Panc1 (cell line): ENCODE data around the gene NDUFS6. TPM values are rescaled to one million over a fixed set of nuclear protein-coding genes. Genes with fewer than 3 reads are reported as not detected.
"Not testable (repeated sequence)": the region's sequence is repeated elsewhere in the genome, so short reads cannot be mapped to it uniquely, and the experiment has no call there.

Source experiments
- ATAC-seq: fragments of 200-7000 bp; cut with Tn5 transposase; 2 replicates; pipeline ENCODE4 v1.9.1; 2020; ENCODE audit warnings: mild to moderate bottlenecking, moderate library complexity
- BruUV-seq: library from RNA; stranded (reverse); fragments of 400-500 nt; replicated peaks from 2 replicates; lab custom pipeline; 2021; lab: Mats Ljungman, UMichigan
- CTCF ChIA-PET: fragments of 300-600 bp; sonication (Branson Sonifier 250); formaldehyde crosslinking; loops from one replicate; lab custom pipeline; 2022; ENCODE audit warnings: antibody characterized with exemption; lab: Charles Lee
- POLR2A ChIA-PET: fragments of 300-600 bp; sonication (Branson Sonifier 250); formaldehyde crosslinking; loops from one replicate; lab custom pipeline; 2022; ENCODE audit warnings: antibody characterized with exemption; lab: Charles Lee
- DNase-seq: peaks from one replicate; pipeline ENCODE4 v3.0.0-alpha.2; 2010; ENCODE audit warnings: low read depth, low spot score
- H3K27ac ChIP-seq: 2 replicates; pipeline ENCODE4 v1.5.1; 2011; ENCODE audit warnings: mild to moderate bottlenecking, low read length, inconsistent platforms
- H3K27me3 ChIP-seq: fragments of 200-500 bp; sonication (Bioruptor generic); 2 replicates; pipeline ENCODE4 v1.6.0; 2014; ENCODE audit warnings: low read length, inconsistent platforms; ENCODE audit not compliant: control insufficient read depth, insufficient read depth
- H3K36me3 ChIP-seq: fragments of 200-500 bp; sonication (Bioruptor generic); 2 replicates; pipeline ENCODE4 v1.5.1; 2014; ENCODE audit warnings: inconsistent platforms, mild to moderate bottlenecking, low read length, moderate library complexity; ENCODE audit not compliant: control insufficient read depth, insufficient read depth
- H3K4me1 ChIP-seq: 2 replicates; pipeline ENCODE4 v1.5.1; 2011; ENCODE audit warnings: inconsistent platforms, mild to moderate bottlenecking, low read length, moderate library complexity; ENCODE audit not compliant: control insufficient read depth, insufficient read depth
- H3K4me3 ChIP-seq, 2 experiments: 2 replicates each; pipeline ENCODE4 v1.5.1; 2011 to 2012; ENCODE audit warnings: low read depth in 2 of 2, low read length in 2 of 2, mild to moderate bottlenecking in 2 of 2, inconsistent platforms in 1 of 2, moderate library complexity in 1 of 2
- H3K9me3 ChIP-seq: fragments of 200-500 bp; sonication (Bioruptor generic); 2 replicates; pipeline ENCODE4 v1.5.1; 2014; ENCODE audit warnings: low read depth, mild to moderate bottlenecking, inconsistent platforms, low read length, moderate library complexity; ENCODE audit not compliant: control insufficient read depth, insufficient read depth
- POLR2AphosphoS5 ChIP-seq: IDR thresholded peaks from 2 replicates; pipeline ENCODE4 v1.6.1; 2012; ENCODE audit warnings: mild to moderate bottlenecking, low read depth, low read length, moderate library complexity
- SIN3A ChIP-seq: IDR thresholded peaks from 2 replicates; pipeline ENCODE4 v1.6.1; 2012; ENCODE audit warnings: low read depth, mild to moderate bottlenecking, low read length, moderate library complexity, borderline replicate concordance; ENCODE audit not compliant: insufficient read depth
- TCF7L2 ChIP-seq: IDR thresholded peaks from 2 replicates; pipeline ENCODE4 v1.6.1; 2011; ENCODE audit warnings: mild to moderate bottlenecking, low read depth, low read length, inconsistent platforms
- in situ Hi-C: cut with HindIII; loops from 2 replicates; pipeline ENCODE4 v1.10.0; 2016; ENCODE audit warnings: low sequenced_read_pairs, low pct_unique_long_range_greater_than_20kb
- intact Hi-C: fragments of 100-400 bp; cut with micrococcal nuclease; formaldehyde crosslinking; loops from one replicate; pipeline ENCODE4 v1.10.0; 2022; ENCODE audit not compliant: unreplicated experiment
- total RNA-seq: library from RNA; stranded (reverse); gene quantifications from one replicate; pipeline ENCODE4 v1.2.1, GENCODE V29; 2021; ENCODE audit not compliant: unreplicated experiment
- TF ChIP-seq, protein P1 (sequence below): fragments of 450-650 bp; IDR thresholded peaks from 2 replicates; pipeline ENCODE4 v1.5.1; 2017; ENCODE audit warnings: mild to moderate bottlenecking
- TF ChIP-seq, protein P2 (sequence below), 2 experiments: IDR thresholded peaks; 2 replicates each; pipeline ENCODE4 v1.6.1; 2011 to 2012; ENCODE audit warnings: low read depth in 2 of 2, control low read depth in 1 of 2, low read length in 1 of 2, mild to moderate bottlenecking in 1 of 2, moderate library complexity in 1 of 2; ENCODE audit not compliant: insufficient read depth in 1 of 2

The NDUFS6 gene
- total RNA-seq, 1 experiment from 2014 or later, result 70.6 TPM

DNA sequence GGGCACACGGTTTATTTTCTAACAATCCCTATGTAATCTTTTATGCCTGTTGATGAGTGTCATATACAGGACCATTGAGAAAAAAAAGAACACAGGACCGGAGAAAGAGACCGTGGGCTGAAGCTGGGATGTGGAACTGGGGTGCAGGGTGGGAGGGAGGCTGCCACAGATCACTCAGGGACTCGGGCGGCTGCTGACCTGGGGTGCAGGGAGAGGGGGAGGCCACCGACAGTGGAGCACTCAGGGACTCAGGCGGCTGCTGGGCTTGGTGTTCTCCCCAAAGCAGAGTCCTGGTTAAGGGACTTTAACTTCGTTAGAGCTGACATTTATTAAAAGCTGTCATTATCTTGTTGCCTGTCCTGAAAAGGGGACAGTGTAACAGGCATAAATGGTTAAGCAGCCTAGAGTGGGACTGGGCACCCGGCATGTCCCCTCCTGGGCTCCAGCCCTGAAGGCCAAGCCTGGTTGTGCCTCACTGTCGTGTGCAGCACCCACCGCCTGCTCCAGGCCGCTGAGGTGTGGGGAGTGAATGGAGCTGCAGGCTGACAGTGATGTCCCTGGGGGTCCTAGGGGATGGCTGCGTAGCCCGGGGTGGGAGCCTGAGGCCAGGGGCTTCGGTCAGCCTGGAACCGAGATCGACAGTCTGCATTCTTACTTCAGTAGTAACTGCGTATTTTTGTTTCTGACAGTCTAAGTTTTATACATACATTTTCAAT is 14.0 kb downstream of the NDUFS6 start:
- ChIA-PET POLR2A (no interaction called here), CTCF (no interaction called here)
- no peak for ATAC-seq
- intact Hi-C loops, result no loop called here
- no peak for TF ChIP-seq TCF7L2
- TF ChIP-seq, protein P1, sequence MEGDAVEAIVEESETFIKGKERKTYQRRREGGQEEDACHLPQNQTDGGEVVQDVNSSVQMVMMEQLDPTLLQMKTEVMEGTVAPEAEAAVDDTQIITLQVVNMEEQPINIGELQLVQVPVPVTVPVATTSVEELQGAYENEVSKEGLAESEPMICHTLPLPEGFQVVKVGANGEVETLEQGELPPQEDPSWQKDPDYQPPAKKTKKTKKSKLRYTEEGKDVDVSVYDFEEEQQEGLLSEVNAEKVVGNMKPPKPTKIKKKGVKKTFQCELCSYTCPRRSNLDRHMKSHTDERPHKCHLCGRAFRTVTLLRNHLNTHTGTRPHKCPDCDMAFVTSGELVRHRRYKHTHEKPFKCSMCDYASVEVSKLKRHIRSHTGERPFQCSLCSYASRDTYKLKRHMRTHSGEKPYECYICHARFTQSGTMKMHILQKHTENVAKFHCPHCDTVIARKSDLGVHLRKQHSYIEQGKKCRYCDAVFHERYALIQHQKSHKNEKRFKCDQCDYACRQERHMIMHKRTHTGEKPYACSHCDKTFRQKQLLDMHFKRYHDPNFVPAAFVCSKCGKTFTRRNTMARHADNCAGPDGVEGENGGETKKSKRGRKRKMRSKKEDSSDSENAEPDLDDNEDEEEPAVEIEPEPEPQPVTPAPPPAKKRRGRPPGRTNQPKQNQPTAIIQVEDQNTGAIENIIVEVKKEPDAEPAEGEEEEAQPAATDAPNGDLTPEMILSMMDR, result no peak
- no peak for TF ChIP-seq SIN3A
- TF ChIP-seq POLR2AphosphoS5, result no peak
- TF ChIP-seq, protein P2, sequence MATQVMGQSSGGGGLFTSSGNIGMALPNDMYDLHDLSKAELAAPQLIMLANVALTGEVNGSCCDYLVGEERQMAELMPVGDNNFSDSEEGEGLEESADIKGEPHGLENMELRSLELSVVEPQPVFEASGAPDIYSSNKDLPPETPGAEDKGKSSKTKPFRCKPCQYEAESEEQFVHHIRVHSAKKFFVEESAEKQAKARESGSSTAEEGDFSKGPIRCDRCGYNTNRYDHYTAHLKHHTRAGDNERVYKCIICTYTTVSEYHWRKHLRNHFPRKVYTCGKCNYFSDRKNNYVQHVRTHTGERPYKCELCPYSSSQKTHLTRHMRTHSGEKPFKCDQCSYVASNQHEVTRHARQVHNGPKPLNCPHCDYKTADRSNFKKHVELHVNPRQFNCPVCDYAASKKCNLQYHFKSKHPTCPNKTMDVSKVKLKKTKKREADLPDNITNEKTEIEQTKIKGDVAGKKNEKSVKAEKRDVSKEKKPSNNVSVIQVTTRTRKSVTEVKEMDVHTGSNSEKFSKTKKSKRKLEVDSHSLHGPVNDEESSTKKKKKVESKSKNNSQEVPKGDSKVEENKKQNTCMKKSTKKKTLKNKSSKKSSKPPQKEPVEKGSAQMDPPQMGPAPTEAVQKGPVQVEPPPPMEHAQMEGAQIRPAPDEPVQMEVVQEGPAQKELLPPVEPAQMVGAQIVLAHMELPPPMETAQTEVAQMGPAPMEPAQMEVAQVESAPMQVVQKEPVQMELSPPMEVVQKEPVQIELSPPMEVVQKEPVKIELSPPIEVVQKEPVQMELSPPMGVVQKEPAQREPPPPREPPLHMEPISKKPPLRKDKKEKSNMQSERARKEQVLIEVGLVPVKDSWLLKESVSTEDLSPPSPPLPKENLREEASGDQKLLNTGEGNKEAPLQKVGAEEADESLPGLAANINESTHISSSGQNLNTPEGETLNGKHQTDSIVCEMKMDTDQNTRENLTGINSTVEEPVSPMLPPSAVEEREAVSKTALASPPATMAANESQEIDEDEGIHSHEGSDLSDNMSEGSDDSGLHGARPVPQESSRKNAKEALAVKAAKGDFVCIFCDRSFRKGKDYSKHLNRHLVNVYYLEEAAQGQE (IDR thresholded peaks at IDR 0.05; ENCODE audit: insufficient read depth in 1 of 2, low read depth in 2 of 2, low read length in 1 of 2), result no peak
- in situ Hi-C loops, result no loop called here
- Histone ChIP-seq H3K4me1 (no peaks in the 10 kb centered on the region), H3K36me3 (peaks cover 19% of the 10 kb centered on the region), H3K27me3 (no peaks in the 10 kb centered on the region), H3K9me3 (no peaks in the 10 kb centered on the region), H3K4me3 (no peak overlapping the region), H3K27ac (no peak overlapping the region)
- no peak for DNase-seq
- no TSS peak for BruUV-seq

DNA sequence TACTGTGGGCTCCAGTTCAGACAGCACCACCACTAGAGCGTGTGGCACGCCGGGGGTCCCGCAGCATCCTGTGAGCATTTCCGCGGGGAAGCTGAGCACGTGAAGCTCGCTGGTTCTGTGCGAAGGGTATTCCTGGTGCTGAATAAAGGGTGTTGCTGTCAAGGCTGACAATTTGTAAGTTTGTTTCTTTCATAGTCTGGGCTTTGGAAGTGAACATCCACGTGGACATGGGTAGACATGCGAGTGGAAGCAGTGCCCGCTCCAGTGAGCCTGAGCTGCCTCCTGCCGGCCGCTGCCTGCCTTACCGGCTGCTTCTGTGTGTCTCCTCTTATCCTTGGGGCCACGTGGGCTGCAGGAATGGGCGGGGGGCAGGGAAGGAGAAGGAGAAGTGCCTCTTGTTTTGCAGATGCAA is 14.7 kb downstream of the NDUFS6 start:
- ChIA-PET POLR2A (no interaction called here), CTCF (no interaction called here)
- no peaks in the 10 kb centered on the region for H3K4me1 ChIP-seq
- in situ Hi-C loops, result no loop called here
- no peak for ATAC-seq
- DNase-seq, result no peak
- BruUV-seq, result no TSS peak
- peaks cover 20% of the 10 kb centered on the region for H3K36me3 ChIP-seq
- intact Hi-C loops, result no loop called here
- no peak for TF ChIP-seq SIN3A
- H3K4me3 ChIP-seq, result no peak overlapping the region
- no peaks in the 10 kb centered on the region for H3K9me3 ChIP-seq
- H3K27me3 ChIP-seq, result no peaks in the 10 kb centered on the region
- no peak overlapping the region for H3K27ac ChIP-seq

DNA sequence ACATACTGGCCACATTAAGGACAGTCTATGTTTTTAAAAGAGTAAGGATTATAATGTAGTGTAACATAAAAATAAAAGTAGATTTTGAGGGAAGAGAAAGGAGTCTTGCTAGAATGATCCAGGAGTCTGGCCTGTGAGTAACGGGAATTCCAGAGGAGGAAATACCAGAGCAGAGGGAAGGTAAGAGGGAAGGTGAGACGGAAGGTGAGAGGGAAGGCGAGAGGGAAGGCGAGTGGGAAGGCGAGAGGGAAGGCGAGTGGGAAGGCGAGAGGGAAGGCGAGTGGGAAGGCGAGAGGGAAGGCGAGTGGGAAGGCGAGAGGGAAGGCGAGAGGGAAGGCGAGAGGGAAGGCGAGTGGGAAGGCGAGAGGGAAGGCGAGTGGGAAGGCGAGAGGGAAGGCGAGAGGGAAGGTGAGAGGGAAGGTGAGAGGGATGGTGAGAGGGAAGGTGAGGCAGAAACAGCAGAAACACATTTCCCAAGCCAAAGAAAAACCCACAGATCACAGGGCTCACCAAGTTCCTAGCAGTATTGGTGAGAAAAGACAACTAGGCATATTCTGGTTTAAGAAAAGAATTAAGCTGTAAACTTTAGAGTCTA is 15.4 kb downstream of the NDUFS6 start:
- in situ Hi-C loops, DNase-seq, H3K4me3 ChIP-seq, BruUV-seq, H3K9me3 ChIP-seq, H3K27ac ChIP-seq, CTCF ChIA-PET, H3K27me3 ChIP-seq, POLR2A ChIA-PET, intact Hi-C loops, ATAC-seq, H3K4me1 ChIP-seq: not testable (repeated sequence)
- H3K36me3 ChIP-seq, result peaks cover 14% of the 10 kb centered on the region
